GM12864 (cell line): ENCODE data around the gene LIN28A.
A peak's percentile ranks its signal among the peaks of the same experiment; 100 is the strongest.

Source experiments
- DNase-seq: peaks from one replicate; pipeline ENCODE4 v3.0.0-alpha.2; 2011; ENCODE audit warnings: low read depth
- H3K4me3 ChIP-seq: 2 replicates; pipeline ENCODE4 v1.5.1; 2011; ENCODE audit warnings: mild to moderate bottlenecking, low read depth, low read length, control low read depth
- TF ChIP-seq, protein P1 (sequence below): IDR thresholded peaks from 2 replicates; pipeline ENCODE4 v1.5.1; 2011; ENCODE audit warnings: low read depth, mild to moderate bottlenecking, moderate library complexity, low read length, control low read depth, inconsistent platforms; ENCODE audit errors: missing control alignments

The LIN28A gene

DNA sequence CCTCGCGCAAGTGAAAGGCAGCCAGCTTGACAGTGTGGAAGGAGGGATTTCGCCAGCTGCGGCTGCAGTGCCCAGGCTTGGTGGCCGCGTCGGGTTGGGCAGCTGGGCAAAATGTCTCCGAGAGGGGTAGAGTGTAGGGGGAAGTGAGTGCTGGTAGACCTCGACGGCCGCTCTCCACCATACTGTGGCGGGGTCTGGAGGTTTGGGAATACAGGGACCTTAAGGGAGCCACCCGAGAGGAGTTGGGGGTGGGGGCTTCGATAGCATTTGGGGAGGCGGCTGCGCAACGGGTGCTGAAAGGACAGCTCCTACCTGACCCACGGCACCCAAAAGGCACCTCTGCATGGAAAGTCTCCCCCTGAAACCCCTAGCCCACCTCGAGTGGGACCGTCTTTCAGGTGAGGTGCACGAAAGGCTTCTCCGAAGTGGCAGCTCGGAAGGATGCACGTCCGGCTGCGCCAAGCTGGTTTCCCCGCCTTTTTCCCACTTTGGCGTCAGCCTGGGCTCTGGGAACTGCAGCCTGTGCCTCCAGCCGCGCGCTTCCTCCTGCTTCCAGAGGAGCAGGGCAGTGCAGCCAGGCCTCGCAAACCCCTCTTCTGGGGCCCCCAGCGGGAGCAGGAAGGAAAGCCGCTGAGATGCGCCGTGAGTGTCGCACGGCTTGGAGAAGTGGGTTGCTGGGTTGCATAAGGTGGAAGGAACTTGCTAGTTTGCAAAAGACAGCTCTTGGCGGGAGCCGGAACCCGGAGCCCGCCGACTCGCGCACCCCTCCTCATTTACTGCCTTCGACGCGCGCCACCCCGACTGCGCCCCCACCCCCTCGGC, 61.1 kb downstream of the LIN28A start:
- no peak for DNase-seq
- TF ChIP-seq, protein P1, sequence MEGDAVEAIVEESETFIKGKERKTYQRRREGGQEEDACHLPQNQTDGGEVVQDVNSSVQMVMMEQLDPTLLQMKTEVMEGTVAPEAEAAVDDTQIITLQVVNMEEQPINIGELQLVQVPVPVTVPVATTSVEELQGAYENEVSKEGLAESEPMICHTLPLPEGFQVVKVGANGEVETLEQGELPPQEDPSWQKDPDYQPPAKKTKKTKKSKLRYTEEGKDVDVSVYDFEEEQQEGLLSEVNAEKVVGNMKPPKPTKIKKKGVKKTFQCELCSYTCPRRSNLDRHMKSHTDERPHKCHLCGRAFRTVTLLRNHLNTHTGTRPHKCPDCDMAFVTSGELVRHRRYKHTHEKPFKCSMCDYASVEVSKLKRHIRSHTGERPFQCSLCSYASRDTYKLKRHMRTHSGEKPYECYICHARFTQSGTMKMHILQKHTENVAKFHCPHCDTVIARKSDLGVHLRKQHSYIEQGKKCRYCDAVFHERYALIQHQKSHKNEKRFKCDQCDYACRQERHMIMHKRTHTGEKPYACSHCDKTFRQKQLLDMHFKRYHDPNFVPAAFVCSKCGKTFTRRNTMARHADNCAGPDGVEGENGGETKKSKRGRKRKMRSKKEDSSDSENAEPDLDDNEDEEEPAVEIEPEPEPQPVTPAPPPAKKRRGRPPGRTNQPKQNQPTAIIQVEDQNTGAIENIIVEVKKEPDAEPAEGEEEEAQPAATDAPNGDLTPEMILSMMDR: no peak
- H3K4me3 ChIP-seq: peak overlapping the region; percentile 87

DNA sequence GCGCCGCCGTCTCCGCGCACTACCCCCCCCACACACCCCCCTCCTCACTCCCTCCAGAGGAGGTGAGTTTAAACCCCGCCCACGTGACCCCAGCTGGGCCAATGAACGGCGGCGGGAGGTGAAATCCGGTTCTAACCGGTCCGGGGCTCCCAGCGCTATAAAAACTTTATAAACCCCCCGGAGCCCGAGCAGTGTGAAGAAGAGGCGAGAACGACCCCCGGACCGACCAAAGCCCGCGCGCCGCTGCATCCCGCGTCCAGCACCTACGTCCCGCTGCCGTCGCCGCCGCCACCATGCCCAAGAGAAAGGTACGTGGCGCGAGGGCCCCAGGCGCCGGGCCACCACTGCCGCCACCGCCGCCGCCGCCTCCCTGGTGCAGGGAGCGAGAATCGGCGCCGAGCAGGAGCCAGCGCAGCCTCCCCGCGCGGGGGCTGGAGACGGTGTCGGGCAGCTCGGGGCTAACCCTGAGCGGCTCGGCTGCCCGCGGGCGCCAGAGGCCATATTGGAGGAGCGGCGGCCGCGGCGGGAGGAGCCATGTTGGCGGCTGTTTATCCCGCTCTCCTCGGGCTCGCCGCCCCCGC, 61.8 kb downstream of the LIN28A start, which contains the start of gene HMGN2:
HMGN2 (plus strand) TSS at position 121 of the 581 bp plus-strand sequence; CDS start at position 294, 173 bp downstream.
- TF ChIP-seq, protein P1: no peak
- DNase-seq: peak; percentile 58
- H3K4me3 ChIP-seq: peak within 1 kb of the TSS; percentile 87

DNA sequence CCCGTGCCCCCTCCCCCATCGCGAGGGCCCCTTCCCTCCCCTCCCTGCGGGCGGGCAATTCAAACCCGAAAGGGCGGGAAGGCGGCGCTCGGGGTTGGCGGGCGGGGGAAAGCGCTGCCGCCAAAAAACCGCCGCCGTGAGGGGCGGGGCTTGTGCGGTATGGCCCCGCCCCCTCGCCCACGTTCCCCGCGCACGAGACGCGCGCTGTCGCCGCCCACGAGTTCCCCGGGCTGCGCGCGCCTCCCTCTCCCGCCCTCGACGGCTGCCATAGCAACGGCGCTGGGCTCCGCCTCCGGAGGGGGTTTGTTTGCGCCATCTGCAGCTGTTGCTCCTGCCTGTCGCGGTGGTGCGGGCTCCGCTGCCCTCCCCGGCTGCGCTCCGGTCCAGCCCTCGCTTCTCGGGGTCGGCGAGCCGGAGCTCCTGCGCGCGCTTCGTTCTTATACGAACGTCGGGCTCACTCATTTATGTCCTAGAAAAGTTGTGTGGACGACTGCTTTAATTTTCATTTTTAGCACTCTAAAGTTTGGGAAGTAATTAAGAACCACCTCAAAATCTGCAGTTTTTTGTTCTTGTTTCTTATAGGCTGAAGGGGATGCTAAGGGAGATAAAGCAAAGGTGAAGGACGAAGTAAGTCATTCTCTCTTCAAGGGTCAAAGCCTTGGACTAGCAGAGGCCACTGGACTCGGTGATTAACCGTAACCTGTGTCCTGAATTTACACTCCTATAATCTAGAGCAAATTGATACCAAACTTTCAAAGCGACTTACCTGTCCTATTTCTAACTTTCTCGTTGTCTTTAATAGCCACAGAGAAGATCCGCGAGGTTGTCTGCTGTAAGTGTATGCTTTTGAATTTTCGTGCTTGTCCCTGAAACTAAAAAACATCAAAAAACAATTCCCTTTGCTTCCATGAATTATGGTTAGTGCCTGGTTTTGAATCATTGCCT, 62.6 kb downstream of the LIN28A start:
- DNase-seq: peak; percentile 73
- H3K4me3 ChIP-seq: peak overlapping the region; percentile 87
- TF ChIP-seq, protein P1: no peak

DNA sequence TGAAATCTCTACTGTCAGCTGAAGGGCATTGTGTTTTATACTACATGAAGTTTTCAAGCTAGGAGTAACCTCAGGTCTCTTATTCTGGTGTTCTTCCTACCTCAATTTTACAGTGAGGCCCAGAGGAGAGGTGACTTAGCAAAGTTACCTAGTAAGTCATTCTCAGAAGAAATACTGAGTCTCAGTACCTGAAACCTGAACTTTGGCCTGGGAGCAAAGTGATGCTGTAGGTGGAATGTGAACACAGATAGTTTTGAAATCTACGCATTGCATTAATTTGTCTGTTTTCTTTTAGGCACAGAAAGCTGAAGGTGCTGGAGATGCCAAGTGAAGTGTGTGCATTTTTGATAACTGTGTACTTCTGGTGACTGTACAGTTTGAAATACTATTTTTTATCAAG, 64.2 kb downstream of the LIN28A start:
- H3K4me3 ChIP-seq: no peak overlapping the region
- DNase-seq: no peak
- TF ChIP-seq, protein P1: no peak

DNA sequence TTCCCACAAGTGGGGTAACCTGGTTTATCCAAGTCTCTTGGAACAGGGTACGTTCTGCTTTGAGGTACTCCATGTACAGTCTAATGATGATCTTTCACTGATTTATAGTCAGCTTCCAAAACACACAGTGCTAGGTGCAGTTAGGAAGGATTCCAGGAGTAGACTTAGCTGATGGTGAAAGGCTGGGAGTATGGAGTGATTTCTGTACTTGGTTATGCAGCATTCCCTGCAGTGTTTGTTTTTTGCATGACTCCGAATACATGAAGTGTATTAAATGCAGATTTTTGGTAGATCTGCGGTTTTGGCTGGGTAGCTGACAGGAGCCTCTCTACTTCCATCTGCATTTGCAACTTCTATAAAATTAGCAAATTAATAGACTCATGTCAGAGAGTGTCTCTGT, 65.4 kb downstream of the LIN28A start:
- TF ChIP-seq, protein P1: no peak
- DNase-seq: no peak
- no peak overlapping the region for H3K4me3 ChIP-seq

DNA sequence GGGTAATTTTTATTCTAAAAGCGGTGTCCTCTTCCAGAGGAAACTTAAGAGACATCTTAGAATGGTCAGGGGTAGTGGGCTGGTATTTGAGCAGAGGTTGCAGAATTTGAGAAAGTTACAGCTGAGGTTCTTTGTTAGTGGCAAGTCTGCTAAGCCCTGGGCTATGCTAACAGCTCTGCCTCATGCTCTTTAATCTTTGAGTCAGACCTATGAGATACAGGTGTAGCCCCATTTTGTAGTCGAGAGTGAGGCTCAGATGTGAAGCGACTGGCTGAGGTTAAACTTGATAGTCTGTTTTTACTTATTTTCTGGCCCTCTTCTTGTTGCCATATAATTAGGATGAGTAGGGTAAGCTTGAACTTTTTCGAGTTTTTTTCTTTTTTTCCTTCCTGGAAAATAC, 66.3 kb downstream of the LIN28A start:
- TF ChIP-seq, protein P1: no peak
- H3K4me3 ChIP-seq: no peak overlapping the region
- DNase-seq: no peak
